GM12891 (cell line): ENCODE results near the gene MATK.

ENCODE experiments used
- POLR2A ChIP-seq: IDR thresholded peaks from 2 replicates; pipeline ENCODE4 v1.6.1; 2011; ENCODE audit warnings: low read depth, low read length, control low read depth
- POLR2AphosphoS5 ChIP-seq: IDR thresholded peaks from 2 replicates; pipeline ENCODE4 v1.6.1; 2011; ENCODE audit warnings: low read depth, low read length, control low read depth
- TAF1 ChIP-seq: IDR thresholded peaks from 2 replicates; pipeline ENCODE4 v1.6.1; 2011; ENCODE audit warnings: low read depth, low read length, control low read depth

GRCh38 chr19:3790209-3790734, 4.1 kb upstream of the MATK start:
- TF ChIP-seq POLR2AphosphoS5 (no peak), POLR2A (no peak), TAF1 (no peak)
